Embryonic facial prominence (tissue), 1 donor: ENCODE results near the gene AKT3.
A peak's percentile ranks its signal among the peaks of the same experiment; 100 is the strongest.
"Not testable (repeated sequence)": the region's sequence is repeated elsewhere in the genome, so short reads cannot be mapped to it uniquely, and the experiment has no call there.

Experiments used
- DNase-seq: peaks from one replicate; pipeline ENCODE4 v3.0.0-alpha.2; 2016; ENCODE audit errors: extremely low spot score

The AKT3 gene

DNA sequence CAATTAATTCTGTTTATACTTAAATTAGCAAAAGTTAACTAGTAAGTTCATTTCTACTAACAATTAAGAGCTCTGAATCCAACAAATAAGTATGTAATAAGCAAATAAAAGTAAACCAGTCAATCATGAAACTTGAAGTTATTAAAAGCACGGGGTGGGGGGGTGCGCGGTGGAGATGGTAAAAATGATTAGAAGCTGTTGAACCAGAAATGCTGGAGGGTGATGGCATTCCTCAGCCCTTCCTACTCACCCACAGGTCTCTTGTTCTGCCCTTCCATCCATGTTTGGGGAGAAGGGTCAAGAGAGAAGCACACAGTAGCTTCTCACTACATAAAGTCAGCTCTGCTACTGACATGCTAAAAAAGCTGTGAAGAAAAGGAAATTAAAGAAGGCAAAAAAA, 63.5 kb downstream of the AKT3 start:
- no peak for DNase-seq

DNA sequence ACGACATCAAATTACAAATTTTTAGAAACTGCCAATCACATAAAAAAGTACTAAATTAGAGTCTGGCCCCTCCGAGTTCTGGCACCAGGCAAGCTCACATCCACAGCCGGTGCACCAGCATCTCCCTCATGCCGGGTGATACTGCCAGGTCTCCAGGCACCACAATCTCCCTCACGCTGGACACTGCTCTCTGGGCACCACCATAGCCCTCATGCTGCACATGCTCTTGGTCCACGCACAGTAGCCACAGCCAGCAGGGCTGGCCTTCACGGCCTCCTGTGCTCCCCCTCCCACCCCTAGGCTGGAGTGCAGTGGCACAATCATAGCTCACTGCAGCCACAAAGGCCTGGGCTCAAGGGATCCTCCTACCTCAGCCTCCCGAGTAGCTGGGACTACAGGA, 65.5 kb downstream of the AKT3 start:
- no peak for DNase-seq

DNA sequence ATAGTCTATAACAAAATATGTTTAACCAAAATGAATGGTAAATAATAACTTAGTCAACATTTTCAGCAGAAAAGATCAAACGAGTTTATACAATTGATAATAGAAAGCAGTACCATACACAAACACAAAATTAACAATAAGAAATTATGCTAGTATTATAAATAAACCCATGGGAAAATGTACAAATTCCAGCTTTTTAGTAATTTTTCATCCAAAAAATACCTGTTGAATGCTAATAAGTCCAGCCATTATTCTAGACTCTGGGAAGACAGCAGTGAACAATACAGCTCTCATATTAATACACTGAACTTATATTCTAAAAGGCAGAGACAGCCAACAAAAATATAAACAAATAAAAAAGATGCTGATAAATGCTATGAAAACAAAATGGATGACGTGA, 66.3 kb downstream of the AKT3 start:
- no peak for DNase-seq

DNA sequence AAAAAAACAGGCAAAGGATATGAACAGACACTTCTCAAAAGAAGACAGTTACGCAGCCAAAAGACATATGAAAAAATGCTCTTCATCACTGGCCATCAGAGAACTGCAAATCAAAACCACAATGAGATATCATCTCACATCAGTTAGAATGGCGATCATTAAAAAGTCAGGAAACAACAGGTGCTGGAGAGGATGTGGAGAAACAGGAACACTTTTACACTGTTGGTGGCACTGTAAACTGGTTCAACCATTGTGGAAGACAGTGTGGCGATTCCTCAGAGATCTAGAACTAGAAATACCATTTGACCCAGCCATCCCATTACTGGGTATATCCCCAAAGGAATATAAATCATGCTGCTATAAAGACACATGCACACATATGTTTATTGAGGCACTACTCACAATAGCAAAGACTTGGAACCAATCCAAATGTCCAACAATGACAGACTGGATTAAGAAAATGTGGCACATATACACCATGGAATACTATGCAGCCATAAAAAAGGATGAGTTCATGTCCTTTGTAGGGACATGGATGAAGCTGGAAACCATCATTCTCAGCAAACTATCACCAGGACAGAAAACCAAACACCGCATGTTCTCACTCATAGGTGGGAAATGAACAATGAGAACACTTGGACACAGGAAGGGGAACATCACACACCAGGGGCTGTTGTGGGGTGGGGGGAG, 77.5 kb downstream of the AKT3 start:
- DNase-seq = not testable (repeated sequence)

DNA sequence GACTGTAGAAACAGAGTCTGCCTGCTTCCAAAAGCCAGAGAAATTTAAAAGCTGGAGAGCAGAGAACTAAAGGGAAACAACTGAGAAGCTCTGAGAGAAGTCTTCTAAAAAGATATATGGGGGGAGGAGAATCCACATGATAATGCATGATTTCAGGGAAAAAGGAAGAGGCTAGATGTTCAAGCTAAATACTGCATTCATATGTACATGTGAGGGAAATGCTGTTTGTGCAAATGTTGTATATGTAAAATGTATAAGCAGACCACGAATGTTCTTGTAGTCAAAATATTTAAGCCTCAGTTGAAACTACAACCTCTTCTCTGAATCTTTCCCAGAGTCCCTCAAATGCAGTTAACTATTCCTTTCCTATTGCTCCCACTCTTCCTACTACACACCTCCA, 79.2 kb downstream of the AKT3 start:
- no peak for DNase-seq

DNA sequence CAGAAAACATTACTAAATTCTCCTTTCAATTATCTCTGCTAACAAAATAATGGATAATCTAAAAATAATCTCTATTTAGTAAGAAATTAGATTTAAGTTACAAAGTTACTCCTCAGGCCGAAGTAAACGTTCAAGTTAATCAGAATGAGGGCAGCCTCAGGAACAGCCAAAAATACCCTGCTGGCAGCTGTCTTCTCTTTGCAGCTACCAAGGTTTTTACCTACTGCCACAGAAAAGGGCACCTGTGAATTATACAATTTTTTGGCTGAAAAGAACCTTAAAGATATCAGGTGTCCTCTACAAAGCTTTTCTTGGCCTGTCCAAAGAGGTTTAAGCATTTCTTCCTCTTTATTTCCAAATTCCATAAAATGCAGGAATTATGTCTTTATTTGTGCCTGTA, 84.4 kb downstream of the AKT3 start:
- DNase-seq = no peak

DNA sequence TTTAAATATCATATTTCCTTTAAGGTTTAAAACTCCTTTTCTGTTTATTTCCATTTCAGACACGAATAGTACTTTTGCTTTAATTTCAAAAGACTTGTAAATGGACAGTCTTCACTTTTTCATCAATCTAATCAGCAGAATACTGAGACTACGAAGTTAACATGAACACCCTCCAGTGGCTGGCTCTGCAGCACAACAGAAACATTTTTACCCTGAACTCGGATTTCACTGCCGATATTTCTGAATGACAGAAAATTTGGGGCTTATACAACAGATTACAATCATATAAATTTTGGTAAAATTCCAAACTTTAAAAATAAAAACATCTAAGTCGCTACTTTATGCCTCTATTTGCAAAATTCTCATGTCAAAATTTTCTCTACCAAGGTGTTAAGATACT, 86.2 kb downstream of the AKT3 start:
- no peak for DNase-seq

DNA sequence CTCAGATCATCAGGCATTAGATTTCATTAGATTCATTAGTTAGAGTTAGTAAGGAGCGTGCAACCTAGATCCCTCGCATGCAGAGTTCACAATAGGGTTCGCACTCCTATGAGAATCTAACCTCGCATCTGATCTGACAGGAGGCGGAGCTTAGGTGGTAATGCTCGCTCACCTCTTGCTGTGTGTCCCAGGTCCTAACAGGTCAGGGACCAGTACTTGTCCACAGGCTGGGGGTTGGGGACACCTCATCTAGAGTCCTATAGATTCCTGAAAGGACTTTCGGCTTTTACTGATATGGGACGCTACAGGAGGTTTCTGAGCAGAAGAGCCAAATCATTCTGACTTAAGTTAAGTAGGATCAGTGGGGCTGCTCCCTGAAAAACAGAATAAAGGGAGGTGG, 91.4 kb downstream of the AKT3 start:
- no peak for DNase-seq

DNA sequence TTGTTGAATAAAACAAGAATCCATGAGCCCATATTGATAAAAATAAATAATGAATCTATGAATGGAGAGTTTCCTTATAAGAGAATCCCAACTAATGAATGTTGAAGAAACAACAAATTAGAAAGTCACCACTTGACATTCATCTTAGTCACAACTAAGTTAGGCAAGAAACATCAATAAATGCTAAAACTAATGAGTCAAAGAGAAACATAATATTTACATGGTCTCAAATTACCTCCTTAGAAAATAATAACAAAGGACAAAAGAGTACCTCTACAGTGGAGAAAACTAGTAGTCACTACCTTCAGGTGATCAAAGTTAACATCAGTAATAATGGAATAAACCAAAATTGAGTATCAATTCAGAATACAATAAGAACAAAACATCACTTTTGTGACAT, 93.5 kb downstream of the AKT3 start:
- no peak for DNase-seq

DNA sequence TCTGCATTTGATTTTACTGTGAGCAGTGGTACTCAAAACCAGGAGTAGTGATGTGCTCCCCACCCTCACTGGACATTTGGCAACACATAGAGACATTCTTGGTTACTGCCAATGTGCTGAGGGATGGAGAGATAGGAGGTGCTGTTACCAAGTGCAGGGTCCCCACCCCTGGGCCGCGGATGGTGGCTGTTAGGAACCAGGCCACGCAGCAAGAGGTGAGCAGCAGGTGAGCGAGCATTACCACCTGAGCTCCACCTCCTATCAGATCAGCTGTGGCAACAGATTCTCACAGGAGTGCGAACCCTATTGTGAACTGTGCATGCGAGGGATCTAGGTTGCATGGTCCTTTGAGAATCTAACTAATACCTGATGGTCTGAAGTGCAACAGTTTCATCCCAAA, 95.7 kb downstream of the AKT3 start:
- DNase-seq = no peak

DNA sequence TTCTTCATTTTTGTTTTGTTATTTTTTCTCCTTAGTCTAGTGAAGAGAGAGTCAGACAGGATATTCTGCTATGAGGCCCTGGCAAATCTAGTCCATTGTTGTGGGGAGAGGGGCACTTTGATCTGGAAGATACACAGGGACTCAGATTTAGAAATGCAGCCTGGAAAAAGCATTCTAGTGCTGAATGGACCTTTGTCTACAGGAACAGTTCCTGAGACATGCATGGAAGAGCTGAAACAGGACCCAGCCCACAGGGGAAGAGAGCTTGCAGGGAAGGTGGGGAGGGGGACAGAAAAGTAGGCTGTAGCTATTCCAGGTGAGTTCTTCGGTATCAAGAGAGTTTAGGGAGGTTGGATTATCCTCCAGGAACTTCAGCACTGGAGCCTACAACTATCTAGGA, 98.5 kb downstream of the AKT3 start:
- no peak for DNase-seq

DNA sequence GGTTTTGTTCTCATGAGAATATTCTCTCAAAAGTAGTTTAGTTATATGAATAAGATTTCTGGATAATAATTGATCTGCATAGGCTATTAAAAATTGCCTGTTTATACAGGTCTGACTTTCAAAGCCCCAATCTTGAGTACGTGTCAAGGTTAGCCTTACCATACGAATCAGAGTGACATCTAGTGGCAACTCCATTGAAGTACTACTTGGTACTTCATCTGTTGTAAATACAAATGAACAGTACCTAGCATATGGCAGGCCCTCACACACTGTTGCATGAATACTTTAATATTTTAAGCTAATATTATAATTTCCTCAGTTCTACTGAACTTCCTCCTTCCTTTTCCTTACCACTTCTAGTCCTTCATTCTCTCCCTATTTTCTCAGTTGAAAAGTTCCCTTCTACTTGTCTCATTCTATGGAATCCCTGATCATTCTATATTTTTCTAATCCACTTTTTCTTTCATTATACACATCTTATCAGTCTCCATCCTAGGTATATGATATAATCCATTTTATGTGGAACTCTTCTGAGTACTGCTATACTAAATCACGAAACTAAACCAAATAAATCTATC, 101.2 kb downstream of the AKT3 start:
- peak; percentile 43 for DNase-seq

DNA sequence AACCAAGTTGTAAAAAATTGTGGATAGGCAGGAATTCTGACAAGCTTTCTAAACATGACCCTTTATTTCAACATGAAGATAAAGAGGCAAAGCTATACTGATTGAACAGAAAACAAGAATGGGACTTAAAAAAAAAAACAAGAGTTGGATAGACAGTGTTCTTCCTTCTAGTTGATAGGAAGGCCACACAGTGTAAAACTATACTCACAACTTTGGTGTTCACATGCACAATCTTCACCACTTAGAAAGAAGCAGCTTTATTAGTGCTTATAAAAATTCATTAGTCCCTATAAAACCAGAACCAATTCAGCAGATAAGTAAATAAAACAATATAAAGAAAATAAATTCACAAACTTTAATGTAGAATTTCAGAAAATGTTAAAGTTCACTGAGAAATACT, 101.8 kb downstream of the AKT3 start:
- DNase-seq = no peak

DNA sequence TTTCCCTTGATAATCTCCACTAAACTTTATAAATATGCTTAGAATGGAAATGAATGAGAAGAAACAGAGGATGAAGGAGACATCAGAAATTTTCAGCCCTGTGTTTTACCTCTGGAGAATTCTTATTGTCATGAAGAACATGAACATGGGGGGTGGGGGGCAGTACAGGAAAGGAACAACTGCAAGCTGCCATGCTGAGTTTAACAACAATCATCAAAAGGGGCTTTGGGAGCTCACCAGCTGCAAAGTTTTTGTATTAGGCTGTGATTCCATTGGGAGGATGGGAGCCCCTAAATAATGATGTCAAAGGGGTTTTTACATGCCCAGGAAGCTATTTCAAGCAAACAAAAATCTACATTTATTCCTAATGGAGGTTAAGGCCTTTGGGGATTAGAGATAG, 103.3 kb downstream of the AKT3 start:
- DNase-seq = no peak

DNA sequence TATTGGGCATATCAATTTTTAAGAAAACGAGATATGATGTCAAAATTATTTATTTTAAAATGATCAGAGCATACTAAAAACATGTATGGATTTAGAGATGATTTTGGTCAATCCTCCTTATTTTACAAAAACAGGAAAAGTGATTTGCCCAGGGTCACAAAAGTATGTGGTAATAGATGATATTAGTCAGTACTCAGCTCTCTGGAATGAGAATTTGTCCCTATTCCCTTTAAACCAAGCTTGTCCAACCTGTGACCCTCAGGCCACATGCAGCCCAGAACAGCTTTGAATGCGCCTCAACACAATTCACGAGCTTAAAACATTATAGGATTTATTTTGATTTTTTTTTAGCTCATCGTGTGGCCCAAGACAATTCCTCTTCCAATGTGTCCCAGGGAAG, 104.7 kb downstream of the AKT3 start:
- no peak for DNase-seq

DNA sequence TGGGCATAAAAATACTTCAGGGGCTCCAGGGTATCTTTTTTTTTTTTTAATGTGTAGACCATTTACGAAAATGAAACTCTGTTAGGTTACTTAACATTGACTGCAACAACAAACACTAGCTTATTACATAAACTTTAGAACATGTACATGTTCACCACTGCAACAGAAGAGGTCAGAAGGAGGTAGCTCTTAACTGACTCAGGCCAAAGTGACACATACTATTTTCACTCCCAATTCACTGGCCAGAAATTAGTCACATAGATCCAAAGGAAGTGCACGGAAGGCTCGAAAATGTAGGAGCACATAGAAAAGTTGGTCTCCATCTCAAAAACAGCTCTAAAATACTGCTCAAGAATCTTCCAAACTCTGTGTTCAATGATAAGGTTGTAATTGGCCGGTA, 107.2 kb downstream of the AKT3 start:
- no peak for DNase-seq

DNA sequence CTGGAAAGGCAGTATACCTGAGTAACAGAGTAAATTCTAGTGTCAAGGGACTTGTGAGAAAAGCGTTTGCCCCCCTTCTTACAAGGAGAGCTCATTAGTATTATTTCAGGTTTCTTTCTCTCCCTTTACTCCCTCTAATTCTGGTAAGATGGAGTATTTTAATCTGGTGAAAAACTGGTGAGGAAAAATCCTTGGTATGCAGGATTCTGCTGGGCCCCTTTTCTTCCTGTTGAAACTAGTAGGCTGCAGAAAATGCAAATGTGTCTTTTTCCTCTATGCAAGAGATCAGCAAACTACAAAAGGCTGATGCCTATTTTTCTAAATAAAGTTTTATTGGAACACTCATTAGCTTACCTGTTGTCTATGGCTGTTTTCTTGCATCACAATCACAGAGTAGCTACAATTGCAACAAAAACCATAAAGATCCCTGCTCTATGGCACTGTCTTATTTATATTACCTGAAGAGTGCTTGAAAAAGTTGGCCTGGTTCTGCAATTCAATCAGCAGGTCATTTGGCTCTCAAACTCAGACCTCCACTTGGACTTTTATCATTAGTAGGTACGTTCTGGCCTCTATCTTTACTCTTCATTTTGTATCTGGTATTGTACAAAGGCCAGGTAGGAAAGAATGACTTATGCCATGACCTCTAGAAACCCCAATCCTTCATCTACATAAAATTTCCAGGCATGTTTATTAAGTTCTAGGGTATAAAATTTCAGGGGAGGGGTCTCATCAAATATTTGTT, 109.6 kb downstream of the AKT3 start:
- no peak for DNase-seq

DNA sequence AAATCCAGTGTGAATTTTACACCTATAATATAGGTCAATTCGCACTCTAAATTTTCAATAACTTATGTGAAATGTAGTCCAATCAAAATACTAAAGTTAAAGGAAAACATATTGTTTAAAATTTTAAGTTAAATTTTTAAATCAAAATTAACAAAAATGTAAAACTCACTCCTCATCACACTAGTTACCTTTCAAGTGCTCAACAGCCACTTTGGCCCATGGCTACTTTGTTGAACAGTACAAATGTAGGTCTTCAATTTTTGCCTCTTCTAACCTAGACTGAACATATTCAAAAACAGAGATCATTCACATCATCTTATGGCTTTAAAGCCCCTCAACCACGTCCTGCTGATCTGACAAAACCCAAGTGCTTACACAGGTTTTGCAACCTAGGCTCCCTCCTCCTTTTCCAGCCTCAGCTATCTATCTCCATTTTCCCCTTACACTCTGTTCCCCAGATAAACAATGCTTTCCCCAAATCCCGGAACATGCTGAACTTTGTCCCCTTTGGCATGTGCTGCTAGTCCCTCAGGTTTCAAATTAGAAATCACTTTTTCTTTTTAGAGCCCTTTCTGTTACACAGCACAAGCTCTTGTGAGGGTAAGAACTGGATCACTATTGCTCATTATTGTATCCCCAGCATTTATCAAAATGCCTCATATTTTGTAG, 110.6 kb downstream of the AKT3 start:
- no peak for DNase-seq

DNA sequence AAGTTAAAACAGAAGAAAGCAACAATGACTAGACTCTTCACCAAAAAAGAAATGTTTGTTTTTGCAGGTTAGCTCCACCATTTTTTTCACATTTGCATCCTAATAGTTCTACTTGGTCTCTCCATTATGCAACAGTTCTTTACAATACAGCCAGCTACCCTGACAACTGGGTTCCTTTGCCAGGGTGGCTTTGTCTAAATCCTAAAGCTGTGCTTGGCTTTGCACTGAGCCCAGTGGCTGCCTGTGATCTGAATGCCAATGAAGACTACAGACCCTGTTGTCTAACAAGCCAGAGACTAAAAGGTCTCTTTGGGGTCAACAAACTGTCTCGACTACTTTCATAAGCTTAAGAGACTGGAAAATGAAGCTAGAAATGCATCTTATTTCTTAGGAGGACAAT, 112.0 kb downstream of the AKT3 start:
- DNase-seq = no peak

DNA sequence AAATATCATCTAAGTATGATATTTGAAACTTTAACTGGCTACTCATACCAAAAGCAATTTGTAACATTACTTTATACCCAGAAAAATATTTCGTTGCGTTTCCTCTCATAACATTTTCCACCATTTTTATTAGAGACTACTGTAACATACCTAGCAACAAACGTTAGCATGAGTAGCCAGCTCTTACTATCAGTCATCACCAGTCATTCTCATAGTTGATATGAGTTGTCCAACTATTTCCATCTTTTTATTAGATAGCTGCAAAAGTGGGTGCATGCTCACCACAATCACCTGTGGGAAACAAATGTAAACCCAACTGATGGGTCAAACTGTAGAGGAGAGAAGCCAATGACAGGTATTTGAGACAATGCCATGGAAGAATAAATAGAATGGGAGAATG, 114.6 kb downstream of the AKT3 start:
- DNase-seq = no peak

DNA sequence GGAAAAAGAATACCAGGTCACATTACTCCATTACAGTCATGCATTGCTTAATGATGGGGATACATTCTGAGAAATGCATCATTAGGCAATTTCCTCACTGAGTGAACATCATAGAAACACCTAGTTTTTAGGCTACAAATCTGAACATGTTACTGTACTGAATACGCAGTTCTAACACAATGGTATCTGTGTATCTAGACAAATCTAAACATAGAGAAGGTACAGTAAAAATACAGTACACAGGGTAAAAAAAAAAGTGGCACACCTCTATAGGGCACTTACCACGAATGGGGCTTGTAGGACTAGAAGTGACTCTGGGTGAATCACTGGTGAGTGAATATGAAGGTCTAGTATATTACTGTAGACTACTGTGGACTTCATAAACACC, 115.7 kb downstream of the AKT3 start:
- no peak for DNase-seq

DNA sequence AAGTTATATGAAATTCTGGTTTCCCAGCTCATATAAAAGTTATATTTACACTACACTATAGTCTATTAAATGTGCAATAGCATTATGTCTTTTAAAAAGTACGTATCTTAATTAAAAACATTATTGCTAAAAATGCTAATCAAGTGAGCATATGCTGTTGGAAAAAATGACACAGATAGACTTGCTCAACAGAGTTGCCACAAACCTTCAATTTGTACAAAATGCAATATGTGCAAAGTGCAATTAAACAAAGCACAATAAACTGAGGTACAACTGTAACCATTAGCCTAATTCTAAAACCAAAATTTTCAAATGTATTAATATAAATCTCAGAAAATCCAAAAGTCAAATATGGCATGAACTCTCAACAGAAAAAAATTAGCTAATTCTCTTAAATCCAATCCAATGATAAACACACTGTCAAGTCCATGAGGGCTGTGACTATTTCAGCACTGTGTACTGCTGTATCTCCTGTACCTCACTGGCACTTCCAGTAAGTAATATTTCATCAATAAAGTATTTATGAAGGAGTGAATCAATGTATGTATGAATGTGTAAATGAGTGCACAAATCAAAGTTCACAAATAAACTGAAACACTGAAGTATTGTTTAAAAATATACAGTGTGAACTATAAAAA, 116.3 kb downstream of the AKT3 start:
- no peak for DNase-seq
